MCF 10A (cell line): Measurements from ENCODE around the gene ATOH1. TPM values are rescaled to one million over a fixed set of nuclear protein-coding genes. Genes with fewer than 3 reads are reported as not detected.

Source experiments
- BruUV-seq: library from RNA; stranded (reverse); fragments of 400-500 nt; replicated peaks from 2 replicates; lab custom pipeline; 2021; lab: Mats Ljungman, UMichigan
- CTCF ChIA-PET: fragments of 300-600 bp; sonication (Branson Sonifier 250); formaldehyde crosslinking; extraction: SDS; loops from one replicate; lab custom pipeline; 2021; ENCODE audit warnings: antibody characterized with exemption, inconsistent platforms; lab: Yijun Ruan, JAX
- POLR2A ChIA-PET: fragments of 300-600, 350-650 bp; sonication (Branson Sonifier 250); formaldehyde crosslinking; extraction: SDS; loops from one replicate; lab custom pipeline; 2020; ENCODE audit warnings: antibody characterized with exemption, inconsistent platforms; lab: Yijun Ruan, JAX
- DNase-seq: peaks from one replicate; pipeline ENCODE4 v3.0.0-alpha.2; 2018; ENCODE audit not compliant: unreplicated experiment
- H3K27ac Mint-ChIP-seq: one replicate; pipeline ENCODE4 v1.8.0; 2022; ENCODE audit warnings: mild to moderate bottlenecking, low read depth, mixed read lengths; ENCODE audit not compliant: unreplicated experiment
- H3K27me3 Mint-ChIP-seq: one replicate; pipeline ENCODE4 v1.8.0; 2022; ENCODE audit warnings: mixed read lengths; ENCODE audit not compliant: insufficient read depth, unreplicated experiment
- H3K36me3 Mint-ChIP-seq: one replicate; pipeline ENCODE4 v1.8.0; 2022; ENCODE audit warnings: mild to moderate bottlenecking, moderate library complexity, mixed read lengths; ENCODE audit not compliant: insufficient read depth, unreplicated experiment
- H3K4me1 Mint-ChIP-seq: one replicate; pipeline ENCODE4 v1.8.0; 2022; ENCODE audit warnings: mixed read lengths; ENCODE audit not compliant: insufficient read depth, unreplicated experiment
- H3K4me3 Mint-ChIP-seq: one replicate; pipeline ENCODE4 v1.8.0; 2022; ENCODE audit warnings: mild to moderate bottlenecking, moderate library complexity, mixed read lengths; ENCODE audit not compliant: unreplicated experiment
- H3K9me3 Mint-ChIP-seq: one replicate; pipeline ENCODE4 v1.8.0; 2022; ENCODE audit warnings: mixed read lengths; ENCODE audit not compliant: unreplicated experiment
- intact Hi-C: fragments of 100-400 bp; cut with micrococcal nuclease; formaldehyde crosslinking; loops from 2 replicates; pipeline ENCODE4 v1.14.1; 2022
- total RNA-seq: library from RNA; stranded (reverse); gene quantifications from 2 replicates; pipeline ENCODE4 v1.2.3, GENCODE V29; 2022
- TF ChIP-seq, protein P1 (sequence below): fragments of 200-600 bp; IDR thresholded peaks from one replicate; pipeline ENCODE4 v1.8.0; 2022; ENCODE audit warnings: antibody characterized with exemption, mild to moderate bottlenecking; ENCODE audit not compliant: unreplicated experiment

Gene ATOH1
- total RNA-seq, 1 experiment from 2014 or later, result not detected

DNA sequence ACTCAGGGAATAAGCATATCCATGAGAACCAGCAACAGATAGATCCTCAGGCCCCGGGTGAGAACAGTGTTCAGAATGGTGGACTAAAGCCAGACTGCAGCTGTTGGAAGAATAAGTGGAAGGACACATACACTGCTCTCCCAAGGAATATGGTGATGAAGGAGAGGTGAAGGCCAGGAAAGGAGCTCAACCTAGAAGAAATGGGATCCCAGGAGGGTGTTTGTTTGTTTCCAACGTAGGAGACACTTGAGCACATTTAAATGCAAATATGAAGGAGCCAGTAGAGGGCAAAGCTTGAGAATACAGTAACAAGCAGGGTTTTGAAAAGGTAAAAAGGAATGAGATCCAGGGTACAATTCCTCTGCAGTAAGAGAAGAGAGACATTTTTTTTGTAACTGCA is 42.4 kb upstream of the ATOH1 start:
- no TSS peak for BruUV-seq
- ChIA-PET POLR2A (no interaction called here), CTCF (interaction anchor here (0.9 to 2.3 kb wide), 4 partner anchors 10 to 342 kb away, joined by 3 to 8 read pairs (median 3); no protein-coding TSS in a partner anchor)
- H3K27ac Mint-ChIP-seq, result no peak overlapping the region
- intact Hi-C loops, result no loop called here
- DNase-seq, result no peak
- no peaks in the 10 kb centered on the region for H3K27me3 Mint-ChIP-seq
- no peaks in the 10 kb centered on the region for H3K4me1 Mint-ChIP-seq
- H3K4me3 Mint-ChIP-seq, result no peak overlapping the region
- no peaks in the 10 kb centered on the region for H3K9me3 Mint-ChIP-seq
- no peaks in the 10 kb centered on the region for H3K36me3 Mint-ChIP-seq
- TF ChIP-seq, protein P1, sequence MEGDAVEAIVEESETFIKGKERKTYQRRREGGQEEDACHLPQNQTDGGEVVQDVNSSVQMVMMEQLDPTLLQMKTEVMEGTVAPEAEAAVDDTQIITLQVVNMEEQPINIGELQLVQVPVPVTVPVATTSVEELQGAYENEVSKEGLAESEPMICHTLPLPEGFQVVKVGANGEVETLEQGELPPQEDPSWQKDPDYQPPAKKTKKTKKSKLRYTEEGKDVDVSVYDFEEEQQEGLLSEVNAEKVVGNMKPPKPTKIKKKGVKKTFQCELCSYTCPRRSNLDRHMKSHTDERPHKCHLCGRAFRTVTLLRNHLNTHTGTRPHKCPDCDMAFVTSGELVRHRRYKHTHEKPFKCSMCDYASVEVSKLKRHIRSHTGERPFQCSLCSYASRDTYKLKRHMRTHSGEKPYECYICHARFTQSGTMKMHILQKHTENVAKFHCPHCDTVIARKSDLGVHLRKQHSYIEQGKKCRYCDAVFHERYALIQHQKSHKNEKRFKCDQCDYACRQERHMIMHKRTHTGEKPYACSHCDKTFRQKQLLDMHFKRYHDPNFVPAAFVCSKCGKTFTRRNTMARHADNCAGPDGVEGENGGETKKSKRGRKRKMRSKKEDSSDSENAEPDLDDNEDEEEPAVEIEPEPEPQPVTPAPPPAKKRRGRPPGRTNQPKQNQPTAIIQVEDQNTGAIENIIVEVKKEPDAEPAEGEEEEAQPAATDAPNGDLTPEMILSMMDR, result no peak

- H3K4me1 Mint-ChIP-seq, result no peaks in the 10 kb centered on the region
- intact Hi-C loops, result no loop called here
- POLR2A ChIA-PET, result interaction anchor here (0.7 kb wide), 1 partner anchor 52 kb away, joined by 5 read pairs; no protein-coding TSS in a partner anchor
- CTCF ChIA-PET, result interaction anchor here (0.6 to 3.7 kb wide), 15 partner anchors 8 to 449 kb away, joined by 3 to 35 read pairs (median 3); no protein-coding TSS in a partner anchor
- BruUV-seq, result no TSS peak
- H3K9me3 Mint-ChIP-seq, result no peaks in the 10 kb centered on the region
- H3K27ac Mint-ChIP-seq, result no peak overlapping the region
- no peak overlapping the region for H3K4me3 Mint-ChIP-seq
- TF ChIP-seq, protein P1, result peak; percentile 34
- no peaks in the 10 kb centered on the region for H3K36me3 Mint-ChIP-seq
- H3K27me3 Mint-ChIP-seq, result no peaks in the 10 kb centered on the region
- DNase-seq, result peak; percentile 45
Measured at GRCh38 chr4:93788712-93789111, 39.8 kb upstream of the ATOH1 start.

- intact Hi-C loops, result loop anchor here (1.0 to 10.0 kb wide), 4 partner anchors 336 to 803 kb away; no protein-coding TSS in a partner anchor
- no peak overlapping the region for H3K27ac Mint-ChIP-seq
- no TSS peak for BruUV-seq
- no peak overlapping the region for H3K4me3 Mint-ChIP-seq
- no peaks in the 10 kb centered on the region for H3K4me1 Mint-ChIP-seq
- no peaks in the 10 kb centered on the region for H3K36me3 Mint-ChIP-seq
- H3K9me3 Mint-ChIP-seq, result no peaks in the 10 kb centered on the region
- TF ChIP-seq, protein P1, result peak; percentile 84
- ChIA-PET CTCF (interaction anchor here (0.5 to 3.7 kb wide), 15 partner anchors 8 to 1108 kb away, joined by 3 to 35 read pairs (median 4); no protein-coding TSS in a partner anchor), POLR2A (interaction anchor here (1.0 to 1.3 kb wide), 2 partner anchors 19 to 335 kb away, joined by 4 to 5 read pairs; no protein-coding TSS in a partner anchor)
- no peaks in the 10 kb centered on the region for H3K27me3 Mint-ChIP-seq
- DNase-seq, result peak; percentile 81
Measured at GRCh38 chr4:93791570-93792195, 36.9 kb upstream of the ATOH1 start.

- H3K27ac Mint-ChIP-seq, result no peak overlapping the region
- H3K36me3 Mint-ChIP-seq, result no peaks in the 10 kb centered on the region
- no peaks in the 10 kb centered on the region for H3K4me1 Mint-ChIP-seq
- H3K9me3 Mint-ChIP-seq, result no peaks in the 10 kb centered on the region
- no TSS peak for BruUV-seq
- CTCF ChIA-PET, result interaction anchor here (0.7 to 1.5 kb wide), 4 partner anchors 8 to 306 kb away, joined by 3 to 6 read pairs (median 4); no protein-coding TSS in a partner anchor
- intact Hi-C loops, result no loop called here
- POLR2A ChIA-PET, result interaction anchor here (0.8 to 1.0 kb wide), 2 partner anchors 9 to 322 kb away, joined by 3 to 4 read pairs; no protein-coding TSS in a partner anchor
- no peaks in the 10 kb centered on the region for H3K27me3 Mint-ChIP-seq
- H3K4me3 Mint-ChIP-seq, result no peak overlapping the region
- DNase-seq, result no peak
- TF ChIP-seq, protein P1, result no peak
Measured at GRCh38 chr4:93802045-93802444, 26.5 kb upstream of the ATOH1 start.
